HG03064 (cell line): ENCODE results near the gene FGF14.

Experiments
- ATAC-seq: cut with Tn5 transposase; IDR thresholded peaks from one replicate; pipeline ENCODE4 v1.9.1; 2021; ENCODE audit warnings: low read depth; ENCODE audit not compliant: unreplicated experiment

The FGF14 gene

DNA sequence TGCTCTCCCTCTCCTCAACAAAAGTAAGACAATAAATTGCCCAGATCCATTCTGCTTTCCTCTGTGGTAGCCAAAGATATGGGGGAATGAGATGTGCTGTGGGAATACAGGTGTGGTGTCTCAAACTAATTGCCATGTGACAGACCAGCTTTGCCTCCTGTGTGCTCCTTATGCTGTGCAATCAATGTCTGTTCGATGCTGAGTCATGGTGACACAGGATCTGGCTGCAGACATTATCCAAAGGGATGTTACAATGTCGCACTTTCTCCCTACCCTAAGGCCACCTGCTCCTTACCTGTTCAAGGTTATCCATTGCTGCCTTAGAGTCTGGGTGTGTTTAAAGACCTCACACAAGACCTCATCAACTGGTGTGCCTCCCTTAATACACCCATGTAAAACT, 32.5 kb downstream of the FGF14 start:
- ATAC-seq = no peak

DNA sequence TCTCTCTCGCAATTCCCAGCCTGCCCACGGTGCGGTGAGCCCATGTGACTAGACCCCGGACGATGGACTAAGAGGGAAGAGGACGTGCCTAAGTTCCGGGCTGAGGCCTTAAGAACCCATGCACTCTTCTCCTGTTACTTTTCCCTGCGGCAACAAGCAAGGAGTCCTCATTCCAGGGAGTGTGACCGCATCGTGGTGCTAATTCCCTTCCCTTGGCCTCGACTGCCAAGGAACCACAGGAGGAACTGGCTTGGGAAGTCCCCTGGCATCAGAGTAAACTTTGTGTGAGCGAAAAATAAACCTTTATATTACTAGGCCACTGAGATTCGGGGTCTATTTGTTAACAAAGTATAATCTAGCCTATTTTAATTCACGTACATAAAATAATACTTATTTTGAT, 34.0 kb downstream of the FGF14 start:
- no peak for ATAC-seq

DNA sequence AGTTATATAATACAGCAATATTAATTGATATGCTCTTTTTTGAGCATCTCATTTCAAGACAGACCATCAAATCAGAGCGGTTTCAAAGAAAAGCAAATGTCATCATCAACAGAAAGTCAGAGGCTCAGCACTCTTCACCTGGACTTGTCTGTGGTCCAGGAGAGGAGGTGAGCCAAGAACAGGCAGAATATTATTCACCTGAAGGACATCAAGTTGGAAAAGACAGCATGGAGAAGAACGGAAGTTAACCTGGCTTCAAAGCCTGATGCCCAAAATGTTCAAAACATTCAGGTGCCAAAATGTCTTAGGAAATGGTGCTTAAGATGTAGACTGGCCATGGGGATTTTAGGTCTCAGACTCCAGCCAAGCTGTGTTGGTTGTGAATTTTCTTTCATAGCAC, 40.7 kb downstream of the FGF14 start:
- no peak for ATAC-seq

DNA sequence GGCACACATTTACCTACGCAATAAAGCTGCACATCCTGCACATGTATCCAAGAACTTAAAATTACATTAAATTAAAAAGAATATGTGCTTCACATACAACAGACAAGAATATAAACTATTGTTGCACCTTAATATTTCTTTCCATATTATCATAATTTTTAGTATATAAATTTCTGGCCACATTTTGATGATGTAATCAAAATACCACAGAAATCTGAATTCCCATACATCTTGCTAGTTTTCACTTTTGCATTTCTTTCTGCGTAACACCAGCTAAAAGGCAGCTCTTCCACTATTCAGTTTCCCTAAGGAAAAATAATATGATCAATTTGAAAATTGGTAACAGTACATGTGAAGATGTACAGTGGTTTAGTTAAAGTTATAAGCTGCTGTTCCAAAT, 42.6 kb downstream of the FGF14 start:
- ATAC-seq = no peak

DNA sequence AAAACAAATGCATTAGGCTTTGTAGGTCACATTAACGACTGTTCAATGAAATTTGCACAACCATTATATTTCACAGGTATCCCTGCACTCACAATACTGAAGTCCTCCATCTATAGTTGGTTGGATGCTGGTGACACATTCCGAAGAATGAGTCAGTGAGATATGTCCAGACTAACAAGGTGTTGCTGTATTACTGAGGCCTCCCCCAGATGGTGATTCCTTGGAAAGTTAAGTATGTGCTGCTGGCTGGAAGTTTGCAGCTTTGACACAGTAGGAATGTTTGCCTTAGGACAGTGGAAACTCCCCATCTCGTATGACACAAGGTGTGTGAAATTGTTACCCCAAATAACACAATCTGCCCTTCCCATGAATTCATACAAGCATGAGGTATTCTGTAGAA, 46.6 kb downstream of the FGF14 start:
- ATAC-seq = no peak

DNA sequence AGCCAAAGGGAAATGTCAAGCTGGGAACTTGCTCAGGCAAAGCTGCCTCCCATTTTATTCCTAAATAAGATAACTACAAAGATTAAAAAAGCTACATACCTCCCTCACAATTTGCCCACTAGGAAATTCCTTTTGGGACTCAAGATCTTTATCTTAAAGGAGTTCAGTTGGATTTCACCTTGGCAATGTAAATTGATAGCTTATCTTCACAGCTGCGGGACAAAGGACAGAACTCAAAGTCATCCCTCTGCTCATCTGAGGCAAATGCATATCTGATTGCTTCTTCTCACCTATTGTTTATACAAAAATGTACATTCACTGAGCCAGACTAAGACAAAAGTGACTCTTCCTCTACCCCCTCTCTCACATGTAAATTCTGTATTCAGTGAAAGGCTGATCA, 47.8 kb downstream of the FGF14 start:
- ATAC-seq = no peak

DNA sequence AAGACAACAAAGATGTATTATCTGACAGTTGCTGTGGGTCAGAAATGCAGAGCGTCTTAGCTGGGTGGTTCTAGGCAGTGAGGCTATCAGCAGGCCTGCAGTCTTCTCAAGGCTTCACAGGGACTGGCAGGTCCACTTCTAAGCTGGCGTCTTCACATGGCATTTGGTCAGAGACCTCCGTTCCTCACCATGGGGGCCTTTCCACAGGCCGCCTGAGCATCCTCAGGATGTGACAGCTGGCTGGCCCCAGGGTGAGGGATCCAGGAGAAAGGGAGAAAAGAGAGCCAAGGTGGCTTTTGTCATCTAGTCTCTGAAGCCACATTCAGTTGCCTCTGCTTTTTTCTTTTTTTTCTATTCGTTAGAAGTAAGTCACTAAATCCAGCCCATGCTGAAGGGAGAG, 50.3 kb downstream of the FGF14 start:
- ATAC-seq = no peak

DNA sequence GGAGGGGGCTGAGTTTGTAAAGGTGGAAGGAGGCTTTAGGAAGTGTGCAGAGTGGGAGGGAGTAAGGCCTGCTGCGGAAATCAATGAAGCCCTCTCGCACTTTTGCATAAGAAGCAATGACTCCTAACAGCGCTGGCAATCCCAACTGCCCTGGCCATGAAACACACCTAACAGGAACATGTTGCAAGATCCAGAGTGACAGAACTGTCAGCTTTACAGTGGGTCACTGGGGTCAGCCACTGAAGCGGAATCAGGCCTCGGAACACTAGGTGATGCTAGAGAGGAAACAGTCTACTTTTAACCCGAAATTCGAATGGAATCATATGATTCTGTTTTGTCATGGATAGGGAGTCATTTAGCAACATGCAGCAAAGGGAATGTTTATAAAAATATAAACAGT, 54.4 kb downstream of the FGF14 start:
- no peak for ATAC-seq

DNA sequence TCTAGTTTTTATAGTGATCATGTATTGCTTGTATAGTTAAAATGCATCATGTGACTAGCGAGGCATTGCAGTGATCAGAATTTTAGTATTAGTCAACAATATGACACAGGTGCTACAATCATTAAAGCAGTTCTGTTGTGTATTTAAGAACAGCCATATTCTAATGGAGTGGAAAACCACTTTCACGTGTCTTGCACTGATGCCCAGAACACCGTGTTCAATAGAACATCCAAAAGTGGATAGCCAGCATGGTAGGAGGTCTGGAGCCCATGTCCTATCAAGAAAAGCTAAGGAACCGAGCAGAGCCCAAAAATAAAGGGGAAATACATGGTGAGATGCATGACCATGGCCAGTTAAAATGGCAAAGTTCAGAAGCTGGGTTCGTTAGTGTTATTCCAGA, 55.1 kb downstream of the FGF14 start:
- no peak for ATAC-seq

DNA sequence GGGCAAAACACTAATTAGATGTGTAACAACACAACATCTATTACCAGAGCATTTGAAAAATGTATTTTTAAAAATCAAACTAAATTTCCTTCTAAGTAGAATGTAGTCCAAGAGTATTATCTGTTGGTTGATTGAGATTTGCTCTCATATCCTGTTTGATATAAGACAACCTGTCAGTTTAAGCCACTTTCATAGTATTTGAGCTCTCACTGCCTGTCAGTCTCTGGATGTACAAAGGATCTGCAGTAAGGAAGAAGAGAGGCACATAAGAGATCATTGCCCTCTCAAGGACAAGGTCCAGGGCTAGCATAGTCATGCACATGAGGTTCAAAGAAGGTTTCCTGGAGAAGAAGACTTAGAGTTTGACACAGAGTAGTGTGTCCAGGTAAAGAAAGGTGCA, 57.4 kb downstream of the FGF14 start:
- ATAC-seq = no peak

DNA sequence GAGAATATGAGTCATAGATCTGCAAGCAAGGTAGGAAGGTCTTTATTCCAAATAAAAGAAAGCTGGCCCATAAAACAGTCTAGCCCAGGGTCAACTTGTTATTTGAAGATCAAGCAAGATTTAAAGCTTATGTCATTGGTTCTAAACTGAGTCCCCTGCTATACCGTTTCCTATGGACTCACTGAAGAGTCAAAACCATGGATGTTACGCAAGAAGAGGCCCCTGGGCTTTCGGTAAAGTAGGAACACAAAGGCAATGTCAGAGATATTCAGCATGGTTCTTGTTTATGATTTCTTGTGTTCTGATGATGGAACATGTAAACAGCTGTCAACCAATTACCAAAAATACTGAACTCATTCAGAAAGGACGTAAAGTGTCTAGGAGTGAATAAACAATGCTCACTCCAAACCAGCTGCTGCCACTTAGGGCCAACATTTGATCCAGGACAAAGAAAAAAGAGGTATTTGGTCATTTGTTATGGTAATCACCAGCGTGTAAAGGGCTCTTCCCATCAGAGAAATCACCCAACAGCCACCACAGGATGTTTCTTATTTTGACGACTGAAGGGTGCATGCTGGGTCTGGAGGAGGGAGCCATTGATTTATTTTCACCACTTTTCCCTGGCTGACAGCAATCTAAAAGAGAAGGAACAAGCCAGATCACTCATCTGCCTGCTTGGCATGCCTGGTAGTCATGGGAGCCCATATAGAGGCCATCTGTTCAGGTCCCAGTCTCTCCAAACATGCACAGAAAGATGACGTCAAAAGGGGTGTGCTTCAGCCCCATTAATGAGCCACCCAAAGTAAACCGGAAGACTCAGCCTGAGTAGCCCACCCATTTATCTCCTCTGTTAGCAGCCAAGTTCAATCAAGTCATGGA, 68.3 kb downstream of the FGF14 start:
- ATAC-seq = no peak

DNA sequence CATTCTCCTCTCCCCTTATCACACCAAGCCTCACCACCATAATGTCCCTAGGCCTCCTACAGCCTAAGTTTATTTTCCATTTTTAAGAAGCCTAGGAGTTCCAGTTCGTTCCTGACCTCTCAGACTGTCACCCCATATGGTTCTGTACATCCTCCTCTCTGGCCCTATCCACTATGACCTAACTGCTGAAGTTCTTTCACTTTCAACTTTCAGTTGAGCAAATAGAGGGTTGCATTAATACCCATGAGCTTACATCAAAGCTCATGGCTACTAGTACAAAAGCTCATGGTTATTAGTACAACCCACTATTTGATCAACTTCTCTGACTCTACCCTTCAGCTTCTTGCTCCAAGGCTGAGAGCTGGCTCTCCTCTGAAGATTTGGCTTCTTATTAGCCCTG, 72.9 kb downstream of the FGF14 start:
- ATAC-seq = no peak

DNA sequence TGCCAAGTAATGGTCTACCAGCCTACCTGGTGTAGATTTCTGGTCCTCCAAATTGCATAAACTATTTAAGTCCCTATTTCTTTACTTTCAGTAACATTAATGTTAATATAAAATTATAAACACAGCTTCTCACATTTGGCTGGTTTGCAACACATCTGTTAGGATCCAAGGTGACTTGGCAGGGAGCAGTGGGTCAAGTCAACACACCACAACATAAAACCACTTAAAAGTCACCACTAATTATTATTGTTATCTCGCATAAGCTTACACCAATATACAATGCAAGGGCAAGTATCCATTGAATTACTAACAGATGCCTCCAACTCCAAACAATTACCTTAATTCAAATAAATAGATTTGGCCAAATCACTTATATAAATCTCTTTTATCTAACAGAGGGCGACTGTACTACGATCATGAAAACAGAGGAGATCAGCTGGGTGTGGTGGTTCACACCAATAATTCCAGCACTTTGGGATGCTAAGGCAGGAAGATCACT, 74.7 kb downstream of the FGF14 start:
- ATAC-seq = no peak

DNA sequence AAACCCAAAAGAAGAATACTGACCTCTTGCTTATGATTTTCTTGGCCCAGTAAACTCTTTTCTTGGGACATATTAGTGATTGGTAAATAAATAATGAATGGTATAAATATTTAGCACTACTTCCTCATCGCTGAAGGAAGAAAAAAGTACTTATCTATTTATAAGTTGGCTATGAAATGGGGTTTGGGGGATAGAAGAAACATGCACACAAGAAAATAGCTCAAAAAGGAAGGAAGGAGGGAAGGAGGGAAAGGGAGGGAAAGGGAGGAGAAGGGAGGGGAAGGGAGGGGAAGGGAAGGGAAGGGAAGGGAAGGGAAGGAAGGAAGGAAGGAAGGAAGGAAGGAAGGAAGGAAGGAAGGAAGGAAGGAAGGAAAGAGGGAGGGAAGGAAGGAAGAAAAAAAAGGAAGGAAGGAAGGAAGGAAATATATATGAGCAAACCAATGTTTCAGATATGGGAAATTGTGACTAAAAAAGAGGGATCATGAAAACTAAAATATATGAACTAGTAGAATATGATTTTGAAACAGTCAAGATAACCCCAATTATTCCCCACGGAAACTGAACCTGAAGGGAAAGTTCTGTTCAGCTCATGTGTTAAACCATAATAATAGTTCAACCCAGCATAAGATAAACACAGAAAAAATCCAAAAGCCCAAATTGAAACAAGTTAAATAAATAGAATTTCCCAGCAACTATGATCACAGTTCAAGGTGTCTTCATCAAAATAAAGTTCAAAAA, 75.3 kb downstream of the FGF14 start:
- no peak for ATAC-seq

DNA sequence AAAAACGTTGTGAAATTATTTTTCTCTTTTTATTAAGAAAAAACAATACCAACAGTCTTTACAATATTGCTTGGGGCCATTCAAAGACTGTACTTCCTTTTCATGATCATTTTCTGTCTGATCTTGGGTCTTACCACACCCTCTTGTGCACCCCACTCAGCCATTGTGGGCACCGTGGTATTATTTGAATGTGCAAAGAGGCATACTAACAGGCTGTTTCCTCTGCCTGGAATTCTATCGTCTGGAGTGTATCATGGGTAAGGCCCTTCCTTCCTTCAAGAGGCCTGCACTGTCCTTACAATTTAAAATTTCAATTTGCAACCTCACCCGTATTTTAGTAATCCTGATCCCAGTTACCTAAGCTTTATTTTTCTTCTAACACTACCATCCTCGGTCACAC, 76.5 kb downstream of the FGF14 start:
- no peak for ATAC-seq

DNA sequence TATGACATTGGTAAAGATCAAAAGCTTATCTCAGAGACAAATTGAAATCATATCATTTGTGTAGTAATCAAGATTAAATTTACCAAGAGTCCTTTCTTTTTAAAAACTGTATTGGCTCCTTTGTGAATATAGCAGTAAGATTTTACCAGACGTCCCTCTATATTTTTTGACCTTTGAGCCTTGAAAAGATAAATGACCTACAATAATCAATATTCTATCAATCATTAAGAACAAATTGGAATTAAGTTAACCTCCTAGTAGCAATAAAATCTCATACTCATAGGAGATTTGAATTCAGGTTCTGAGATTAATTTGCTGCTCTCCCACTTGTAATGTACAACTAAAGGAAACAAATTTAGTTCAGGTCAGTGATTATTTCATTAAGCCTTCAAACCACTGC, 78.3 kb downstream of the FGF14 start:
- no peak for ATAC-seq

DNA sequence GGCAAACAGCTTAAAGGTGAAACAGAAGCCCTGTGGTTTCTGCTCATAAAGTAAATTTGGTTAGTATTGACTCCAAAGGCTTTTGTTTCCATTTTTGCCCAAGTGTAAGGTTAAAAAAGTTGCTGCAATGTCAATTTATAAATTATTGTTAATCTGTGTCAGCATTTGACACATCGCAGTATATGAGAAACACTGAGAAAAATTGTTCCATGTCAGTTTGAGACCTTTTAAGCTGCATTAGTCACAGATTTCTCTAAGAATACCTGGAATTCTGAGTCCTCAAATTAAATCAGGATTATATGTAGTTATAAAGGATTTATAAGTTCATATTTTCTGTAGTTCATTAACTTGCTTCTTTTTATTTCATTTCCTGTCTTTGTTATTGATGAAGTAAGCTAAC, 78.8 kb downstream of the FGF14 start:
- no peak for ATAC-seq

DNA sequence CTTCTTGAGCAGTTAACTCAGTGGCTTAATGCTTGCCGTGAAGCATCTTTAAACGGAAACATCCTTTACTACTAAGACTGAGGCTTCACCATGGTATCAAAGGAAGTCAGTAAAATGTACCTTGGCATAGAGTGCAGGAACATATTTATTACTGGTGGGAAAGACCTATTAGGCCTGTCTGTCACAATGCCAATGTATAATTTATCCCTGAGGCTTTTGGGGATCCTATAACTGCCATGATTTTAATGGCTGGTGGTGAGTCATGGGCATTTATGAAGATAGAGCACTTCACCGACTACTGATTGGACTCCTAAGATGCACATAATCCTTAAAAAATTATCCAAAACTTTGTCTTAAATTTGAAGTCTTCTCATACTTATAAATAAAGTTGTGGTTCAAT, 79.6 kb downstream of the FGF14 start:
- no peak for ATAC-seq

DNA sequence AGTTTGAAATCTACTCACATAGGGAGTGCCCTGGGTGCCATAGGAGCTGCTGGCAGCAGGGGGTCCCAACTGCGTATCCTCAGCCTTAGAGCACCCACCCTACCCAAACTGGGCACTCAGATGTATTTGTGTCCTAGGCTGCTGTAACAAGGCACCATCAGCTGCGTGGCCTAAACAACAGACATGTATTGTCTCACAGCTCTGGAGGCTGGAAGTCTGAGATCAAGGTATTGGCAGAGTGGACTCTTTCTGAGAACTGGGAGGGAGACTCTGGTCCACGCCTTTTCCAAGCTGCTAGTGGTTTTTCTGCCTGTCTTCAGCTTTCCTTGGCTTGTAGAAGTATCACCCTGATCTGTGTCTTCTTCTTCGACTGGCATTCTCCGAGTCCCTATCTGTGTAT, 83.6 kb downstream of the FGF14 start:
- no peak for ATAC-seq

DNA sequence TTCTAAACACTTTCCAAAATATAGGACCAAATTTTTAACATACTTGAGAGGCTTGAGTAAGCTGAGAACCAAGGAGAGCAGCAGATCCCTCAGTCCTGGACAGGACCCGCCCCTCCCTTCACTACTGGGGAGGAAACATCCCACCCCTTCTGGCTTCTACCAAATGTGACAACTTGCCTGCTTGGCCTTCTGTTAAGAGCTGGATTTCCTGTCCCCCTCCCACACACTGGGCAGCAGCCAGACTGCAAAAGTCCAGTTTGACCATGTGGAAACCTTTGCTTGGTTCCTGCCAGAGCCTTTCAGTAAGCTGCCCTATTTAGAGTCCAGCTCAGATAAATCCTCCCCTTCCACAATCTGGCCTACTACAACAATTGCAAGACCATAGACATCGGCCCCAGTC, 84.3 kb downstream of the FGF14 start:
- no peak for ATAC-seq

DNA sequence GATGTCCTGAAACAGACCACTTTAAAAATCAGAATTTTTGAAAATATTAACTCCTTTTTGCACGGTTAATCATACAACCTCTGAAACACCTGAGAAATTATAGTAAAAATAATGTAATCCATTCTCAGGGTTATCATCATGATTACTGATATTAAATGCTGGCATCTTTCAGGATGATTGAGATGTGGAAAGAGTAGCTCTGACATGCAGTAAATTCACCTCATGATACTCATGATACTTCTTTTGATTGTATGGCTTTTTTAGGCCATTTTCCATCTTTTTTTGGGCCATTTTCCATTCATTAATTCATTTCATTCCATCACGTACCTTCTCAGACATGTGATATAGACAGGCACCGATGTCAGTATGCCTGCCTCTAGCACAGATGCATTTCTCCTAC, 85.1 kb downstream of the FGF14 start:
- ATAC-seq = no peak

DNA sequence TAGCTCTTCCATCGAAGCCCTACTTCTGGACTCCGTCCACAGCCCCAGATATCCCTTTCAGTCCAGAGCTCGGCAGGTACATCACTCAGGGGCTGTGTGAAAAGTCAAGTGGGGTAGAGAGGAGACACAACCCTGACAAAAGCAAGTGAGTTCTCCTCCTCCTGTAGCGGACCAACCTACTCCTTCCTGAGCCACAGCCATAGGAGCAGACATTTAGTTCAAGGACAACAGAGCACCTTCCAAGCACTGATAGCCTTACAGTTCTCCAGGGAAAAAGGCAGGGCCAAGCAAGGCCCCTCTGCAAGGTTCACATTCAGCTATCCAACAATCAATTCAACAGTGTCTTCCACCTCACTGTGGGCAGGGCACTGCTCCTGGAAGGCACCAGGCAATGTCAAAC, 89.0 kb downstream of the FGF14 start:
- no peak for ATAC-seq
